Stimulated activated CD4-positive, alpha-beta T cell treated with anti-CD3 and anti-CD28 coated beads, TNF-alpha, amount 100 ng/mL, for 24 hours (primary cell): Measurements from ENCODE around the gene MAP3K20.
"Not testable (repeated sequence)": the region's sequence is repeated elsewhere in the genome, so short reads cannot be mapped to it uniquely, and the experiment has no call there.

Experiments
- DNase-seq, 3 experiments: peaks; one replicate each; pipeline ENCODE4 v3.0.0-alpha.2; 2020; ENCODE audit warnings: low read depth in 3 of 3

Gene MAP3K20

GRCh38 chr2:173075781-173076580 is at the start of gene MAP3K20:
TSS of gene MAP3K20 (plus strand) at chr2:173075846. CDS start at chr2:173091032, 15,186 bp downstream.
- DNase-seq = peak in 2 of 3 experiments; percentile 11 to 49

GRCh38 chr2:173026479-173026878 is 49.2 kb upstream of the MAP3K20 start:
- no peak for DNase-seq

GRCh38 chr2:173027181-173028128 is 48.2 kb upstream of the MAP3K20 start:
- peak; percentile 52 to 66 (median 62) for DNase-seq

GRCh38 chr2:173028141-173028540 is 47.5 kb upstream of the MAP3K20 start:
- DNase-seq = no peak

GRCh38 chr2:173028671-173029070 is 47.0 kb upstream of the MAP3K20 start:
- DNase-seq = no peak

- no peak for DNase-seq
Measured at GRCh38 chr2:173030561-173031490, 44.8 kb upstream of the MAP3K20 start.

GRCh38 chr2:173032032-173032431 is 43.6 kb upstream of the MAP3K20 start:
- no peak for DNase-seq

- no peak for DNase-seq
Measured at GRCh38 chr2:173033084-173033483, 42.6 kb upstream of the MAP3K20 start.

GRCh38 chr2:173034143-173034542 is 41.5 kb upstream of the MAP3K20 start:
- no peak for DNase-seq

- DNase-seq = no peak
Measured at GRCh38 chr2:173037245-173038120, 38.2 kb upstream of the MAP3K20 start.

- DNase-seq = not testable (repeated sequence)
Measured at GRCh38 chr2:173038257-173038656, 37.4 kb upstream of the MAP3K20 start.

- DNase-seq = no peak
Measured at GRCh38 chr2:173040729-173041128, 34.9 kb upstream of the MAP3K20 start.

GRCh38 chr2:173043476-173043875 is 32.2 kb upstream of the MAP3K20 start:
- DNase-seq = no peak

- DNase-seq = no peak
Measured at GRCh38 chr2:173043897-173044519, 31.6 kb upstream of the MAP3K20 start.

- no peak for DNase-seq
Measured at GRCh38 chr2:173044686-173045085, 31.0 kb upstream of the MAP3K20 start.

- no peak for DNase-seq
Measured at GRCh38 chr2:173045181-173045580, 30.5 kb upstream of the MAP3K20 start.

- no peak for DNase-seq
Measured at GRCh38 chr2:173048522-173048896, 27.1 kb upstream of the MAP3K20 start.

GRCh38 chr2:173048897-173049661 is 26.6 kb upstream of the MAP3K20 start:
- DNase-seq = peak in 2 of 3 experiments; percentile 5 to 45

- DNase-seq = no peak
Measured at GRCh38 chr2:173049831-173050230, 25.8 kb upstream of the MAP3K20 start.
